Esophagus muscularis mucosa (tissue), 3 donors: ENCODE measurements around the gene DOK6.

Experiments used
- CTCF ChIP-seq, 3 experiments: fragments of 200-600 bp in 2 of 3; fragments of 450-650 bp in 1 of 3; sonication (generic) in 2 of 3; IDR thresholded peaks; one replicate each; pipeline ENCODE4 v1.5.1; 2017 to 2019; ENCODE audit warnings: antibody characterized with exemption in 3 of 3, mild to moderate bottlenecking in 2 of 3, moderate library complexity in 1 of 3
- EP300 ChIP-seq: sonication (generic); formaldehyde crosslinking; IDR thresholded peaks from one replicate; pipeline ENCODE4 v1.6.1; 2017; ENCODE audit warnings: antibody characterized with exemption

- TF ChIP-seq CTCF (IDR thresholded peaks at IDR 0.05) (no peak), EP300 (no peak)
Measured at GRCh38 chr18:69777248-69777647, 376.6 kb downstream of the DOK6 start.
